22Rv1 (cell line): ENCODE data around the gene PLA1A.

Experiments
- ZFX ChIP-seq: fragments of 450-650 bp; IDR thresholded peaks from 2 replicates; pipeline ENCODE4 v1.6.1; 2017; ENCODE audit warnings: antibody characterized with exemption, borderline replicate concordance
- TF ChIP-seq, protein P1 (sequence below): fragments of 450-650 bp; IDR thresholded peaks from 2 replicates; pipeline ENCODE4 v1.5.1; 2017; ENCODE audit warnings: mild to moderate bottlenecking

DNA sequence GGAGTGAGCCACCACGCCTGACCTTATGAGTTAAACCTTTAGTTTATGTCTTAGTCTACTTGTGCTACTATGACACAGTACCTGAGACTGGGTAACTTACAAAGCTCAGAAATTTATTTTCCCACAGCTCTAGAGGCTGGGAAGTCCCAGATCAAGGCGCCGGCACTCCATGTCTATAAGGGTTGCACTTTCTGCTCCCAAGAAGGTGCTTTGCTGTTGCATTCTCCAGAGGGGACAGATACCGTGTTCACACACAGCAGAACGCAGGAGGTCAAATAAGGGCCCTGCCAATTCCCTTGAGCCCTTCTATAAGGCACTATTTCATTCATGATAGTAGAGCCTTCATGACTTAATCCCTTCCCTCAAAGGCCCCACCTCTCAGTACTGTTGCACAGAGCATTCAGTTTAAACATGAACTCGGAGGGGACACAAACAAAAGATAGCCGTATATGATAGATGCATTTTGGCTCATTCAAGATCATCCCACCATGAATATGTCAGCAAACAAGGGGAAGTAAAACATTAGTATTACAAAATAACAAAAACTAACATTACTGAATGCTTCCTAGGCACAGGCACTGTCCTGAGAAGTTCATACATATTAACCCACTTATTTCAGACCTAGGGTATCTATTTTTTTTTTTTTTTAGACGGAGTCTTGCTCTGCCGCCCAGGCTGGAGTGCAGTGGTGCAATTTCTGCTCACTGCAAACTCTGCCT is 26.5 kb downstream of the PLA1A start:
- TF ChIP-seq, protein P1, sequence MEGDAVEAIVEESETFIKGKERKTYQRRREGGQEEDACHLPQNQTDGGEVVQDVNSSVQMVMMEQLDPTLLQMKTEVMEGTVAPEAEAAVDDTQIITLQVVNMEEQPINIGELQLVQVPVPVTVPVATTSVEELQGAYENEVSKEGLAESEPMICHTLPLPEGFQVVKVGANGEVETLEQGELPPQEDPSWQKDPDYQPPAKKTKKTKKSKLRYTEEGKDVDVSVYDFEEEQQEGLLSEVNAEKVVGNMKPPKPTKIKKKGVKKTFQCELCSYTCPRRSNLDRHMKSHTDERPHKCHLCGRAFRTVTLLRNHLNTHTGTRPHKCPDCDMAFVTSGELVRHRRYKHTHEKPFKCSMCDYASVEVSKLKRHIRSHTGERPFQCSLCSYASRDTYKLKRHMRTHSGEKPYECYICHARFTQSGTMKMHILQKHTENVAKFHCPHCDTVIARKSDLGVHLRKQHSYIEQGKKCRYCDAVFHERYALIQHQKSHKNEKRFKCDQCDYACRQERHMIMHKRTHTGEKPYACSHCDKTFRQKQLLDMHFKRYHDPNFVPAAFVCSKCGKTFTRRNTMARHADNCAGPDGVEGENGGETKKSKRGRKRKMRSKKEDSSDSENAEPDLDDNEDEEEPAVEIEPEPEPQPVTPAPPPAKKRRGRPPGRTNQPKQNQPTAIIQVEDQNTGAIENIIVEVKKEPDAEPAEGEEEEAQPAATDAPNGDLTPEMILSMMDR: no peak
- no peak for TF ChIP-seq ZFX
